ENCODE measurements around the gene ARHGEF17. TPM values are rescaled to one million over a fixed set of nuclear protein-coding genes. Genes with fewer than 3 reads are reported as not detected.

ARHGEF17 gene
- polyA plus RNA-seq, 6 donors from 2014 or later, result not detected

DNA sequence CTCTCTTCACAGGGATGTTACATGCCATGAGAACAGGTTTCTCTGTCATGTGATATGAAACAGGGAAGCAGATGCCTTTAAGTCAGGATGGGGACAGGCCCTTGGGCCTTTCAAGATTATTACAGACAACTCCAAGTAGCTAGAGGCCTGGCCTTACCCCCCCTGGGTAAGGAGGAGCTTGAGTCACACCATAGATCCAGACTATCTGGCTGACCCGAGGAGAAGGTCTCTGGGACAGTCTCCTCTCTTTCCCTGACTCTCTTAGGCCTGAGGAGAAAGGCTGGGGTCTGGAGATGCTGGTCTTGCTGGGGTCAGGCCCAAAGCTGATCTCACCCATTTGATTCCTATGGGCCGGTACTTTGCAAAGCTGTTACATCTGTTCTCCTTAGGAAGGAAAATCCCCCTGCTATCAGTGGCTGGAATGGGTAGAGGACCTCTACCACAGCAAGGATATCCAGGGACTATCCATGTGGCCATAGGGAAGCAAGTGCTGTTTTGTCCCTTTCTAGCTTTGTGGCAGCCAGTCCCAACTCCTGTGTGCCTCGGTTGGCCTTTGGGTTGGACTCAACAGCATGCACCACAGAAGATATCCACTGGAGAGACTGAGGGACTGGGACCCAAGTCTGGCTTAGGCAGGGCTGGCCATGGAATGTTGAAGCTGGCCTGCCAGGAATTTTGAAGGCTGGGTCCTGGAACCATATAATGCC is 93.3 kb downstream of the ARHGEF17 start:
- H3K27ac Mint-ChIP-seq, result peak overlapping the region in 5 of 6 donors; percentile 48 to 79 (median 61)
- peaks cover 11 to 24% (median 20%) of the 10 kb centered on the region in 3 donors for H3K4me1 Mint-ChIP-seq
- DNase-seq (no peak), ATAC-seq (ENCODE audit: low read depth in 2 of 2) (no peak)
- no peak overlapping the region for H3K4me3 Mint-ChIP-seq
- H3K27me3 Mint-ChIP-seq, result no peaks in the 10 kb centered on the region
- H3K36me3 Mint-ChIP-seq, result peaks cover 0 to 16% of the 10 kb centered on the region in 2 donors
- no peaks in the 10 kb centered on the region for H3K9me3 Mint-ChIP-seq

DNA sequence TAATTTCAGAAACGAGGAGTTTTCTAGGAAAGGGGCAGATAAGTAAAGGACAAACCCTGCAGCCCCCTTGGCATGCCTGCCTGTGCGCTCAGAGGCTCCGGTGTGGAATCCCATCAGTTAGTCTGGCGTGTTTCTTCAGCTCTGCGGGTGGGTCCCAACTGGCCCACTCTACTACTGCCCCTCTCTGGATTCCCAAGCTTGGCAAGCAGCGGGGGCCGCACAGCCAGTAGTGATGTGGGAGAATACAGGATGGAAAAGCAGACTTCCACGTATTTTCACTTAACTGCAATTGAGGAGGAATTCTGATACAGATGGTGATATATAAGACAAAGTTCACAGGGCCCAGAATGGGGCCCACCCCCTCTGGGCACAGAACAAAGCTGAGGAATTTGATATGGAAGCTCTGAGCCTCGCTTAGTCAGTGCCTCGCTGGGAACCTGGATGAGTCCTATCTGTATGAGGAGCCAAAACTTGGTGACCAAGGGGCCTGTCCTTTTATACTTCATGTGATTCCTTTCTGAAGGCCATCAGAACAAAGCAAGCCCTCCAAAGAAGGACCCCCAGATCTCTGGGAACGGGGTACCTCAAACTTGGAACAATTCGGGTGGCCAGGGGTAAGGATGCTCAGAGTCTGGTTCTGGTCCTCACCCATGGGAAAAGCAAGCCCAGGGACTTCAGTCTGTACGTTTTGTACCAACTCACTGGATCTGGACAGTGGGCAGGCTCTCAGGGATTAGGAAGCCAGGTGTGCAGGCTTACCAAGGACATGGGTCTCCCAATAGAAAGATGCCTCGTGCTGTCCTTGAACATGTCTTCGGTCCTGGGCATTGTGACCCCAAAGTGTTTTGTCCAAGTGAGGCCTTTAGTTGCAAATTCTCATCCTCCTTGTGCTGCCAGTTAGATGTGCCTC is 94.1 kb downstream of the ARHGEF17 start:
- DNase-seq, result no peak
- H3K27me3 Mint-ChIP-seq, result no peaks in the 10 kb centered on the region
- H3K4me3 Mint-ChIP-seq, result no peak overlapping the region
- H3K27ac Mint-ChIP-seq, result peak overlapping the region in 4 of 6 donors; percentile 55 to 76 (median 67)
- peaks cover 11 to 20% (median 16%) of the 10 kb centered on the region in 3 donors for H3K4me1 Mint-ChIP-seq
- H3K36me3 Mint-ChIP-seq, result peaks cover 0 to 8% of the 10 kb centered on the region in 2 donors
- ATAC-seq (ENCODE audit: low read depth in 2 of 2), result no peak
- H3K9me3 Mint-ChIP-seq, result no peaks in the 10 kb centered on the region

DNA sequence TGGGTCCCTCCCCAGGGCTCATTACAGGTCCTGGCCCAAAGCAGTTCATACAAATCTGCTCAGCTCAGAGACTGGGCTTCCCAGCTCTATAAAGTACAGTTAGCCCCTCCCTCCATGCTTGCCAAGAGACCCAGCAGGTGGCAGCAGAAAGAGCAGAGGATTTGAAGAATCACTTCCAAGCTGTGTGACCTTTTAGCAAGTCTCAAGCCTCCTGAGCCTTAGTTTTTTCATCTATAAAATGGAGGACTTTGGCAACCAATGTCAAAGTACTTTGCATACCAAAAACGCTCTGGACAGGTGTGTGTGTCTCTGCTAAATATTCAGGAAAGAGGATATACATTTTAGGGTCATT is 94.7 kb downstream of the ARHGEF17 start:
- ATAC-seq (ENCODE audit: low read depth in 2 of 2) (peak; percentile 45 to 57), DNase-seq (no peak)
- H3K27ac Mint-ChIP-seq, result peak overlapping the region in 5 of 6 donors; percentile 24 to 73 (median 39)
- no peak overlapping the region for H3K4me3 Mint-ChIP-seq
- peaks cover 0 to 2% of the 10 kb centered on the region in 2 donors for H3K36me3 Mint-ChIP-seq
- peaks cover 10 to 20% (median 12%) of the 10 kb centered on the region in 3 donors for H3K4me1 Mint-ChIP-seq
- no peaks in the 10 kb centered on the region for H3K27me3 Mint-ChIP-seq
- no peaks in the 10 kb centered on the region for H3K9me3 Mint-ChIP-seq

DNA sequence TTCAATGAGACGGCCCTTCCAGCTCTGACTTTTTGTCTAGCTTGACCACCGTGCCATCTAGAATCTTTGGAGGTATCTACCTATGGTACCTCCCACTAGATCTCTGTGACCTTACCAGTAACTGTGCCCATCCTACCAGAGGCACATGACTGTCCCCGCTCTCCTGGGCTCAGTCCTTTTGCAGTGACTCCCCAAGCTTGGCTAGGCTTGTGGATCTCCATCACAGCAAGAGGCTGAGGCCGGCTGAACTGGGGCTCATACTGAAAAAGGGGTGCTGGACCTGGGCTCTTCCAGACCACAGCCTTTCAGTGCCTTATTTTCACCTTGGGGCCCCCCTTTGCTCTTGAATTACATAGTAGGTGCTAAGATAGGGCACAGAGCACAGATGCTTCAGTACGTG is 95.5 kb downstream of the ARHGEF17 start:
- no peaks in the 10 kb centered on the region for H3K27me3 Mint-ChIP-seq
- H3K36me3 Mint-ChIP-seq, result no peaks in the 10 kb centered on the region
- H3K9me3 Mint-ChIP-seq, result no peaks in the 10 kb centered on the region
- H3K27ac Mint-ChIP-seq, result peak overlapping the region in 4 of 6 donors; percentile 39 to 78 (median 73)
- ATAC-seq (ENCODE audit: low read depth in 2 of 2), result no peak
- no peak for DNase-seq
- H3K4me1 Mint-ChIP-seq, result peaks cover 5 to 20% (median 10%) of the 10 kb centered on the region in 3 donors
- H3K4me3 Mint-ChIP-seq, result no peak overlapping the region

DNA sequence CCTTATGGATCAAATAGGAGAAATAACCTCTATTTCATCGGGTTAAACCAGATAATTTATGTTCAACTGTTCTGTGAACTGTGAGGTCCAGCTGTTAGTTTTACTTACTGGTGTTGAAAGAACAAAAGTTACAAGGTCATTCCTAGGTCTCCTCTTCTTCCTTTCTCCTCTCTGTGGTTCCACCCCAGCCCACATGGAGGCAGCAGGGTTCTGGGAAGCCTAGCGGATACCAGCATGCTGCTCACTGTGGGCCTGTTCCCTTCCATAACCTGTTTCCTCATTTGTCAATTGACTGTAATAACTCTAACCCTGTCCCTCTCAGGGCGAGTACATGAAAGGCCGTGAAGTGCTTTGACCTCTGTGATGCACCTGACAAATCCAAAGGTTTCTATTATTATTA is 96.0 kb downstream of the ARHGEF17 start:
- ATAC-seq (ENCODE audit: low read depth in 2 of 2), result no peak
- peak overlapping the region in 4 of 6 donors; percentile 39 to 88 (median 56) for H3K27ac Mint-ChIP-seq
- no peak overlapping the region for H3K4me3 Mint-ChIP-seq
- H3K36me3 Mint-ChIP-seq, result peaks cover 4 to 5% of the 10 kb centered on the region in 2 donors
- H3K9me3 Mint-ChIP-seq, result no peaks in the 10 kb centered on the region
- H3K4me1 Mint-ChIP-seq, result peaks cover 9 to 24% (median 14%) of the 10 kb centered on the region in 3 donors
- no peak for DNase-seq
- H3K27me3 Mint-ChIP-seq, result no peaks in the 10 kb centered on the region

DNA sequence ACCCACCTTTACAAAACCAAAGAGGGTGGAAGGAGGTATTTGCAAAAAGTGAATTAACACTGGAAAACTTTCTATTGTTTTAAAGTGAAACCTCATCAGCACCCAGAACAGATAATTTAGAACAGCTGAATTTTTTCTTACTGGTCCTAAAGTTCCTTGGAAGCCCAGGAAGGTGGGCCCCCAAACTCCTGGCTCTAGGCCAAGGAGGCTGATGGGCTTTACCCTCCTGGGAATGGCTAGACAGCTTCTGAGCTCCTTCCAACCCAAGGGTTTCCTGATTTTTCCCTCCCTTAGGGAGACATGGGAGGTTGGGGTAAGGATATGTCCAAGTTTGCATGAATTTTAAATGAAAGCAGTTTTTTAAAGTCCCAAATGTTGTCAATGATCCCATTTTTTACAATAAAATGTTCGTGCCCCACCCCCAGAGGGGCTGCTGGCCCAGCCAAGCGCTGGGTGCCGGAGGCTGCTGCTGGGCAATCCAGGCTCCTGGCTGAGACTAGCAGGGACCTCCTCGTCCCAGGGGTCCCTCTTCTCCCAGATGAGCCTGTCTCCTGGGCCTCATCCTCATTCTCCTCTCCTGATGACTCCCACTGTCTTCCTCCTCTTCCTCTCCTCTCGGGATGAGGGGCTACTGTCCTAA is 96.5 kb downstream of the ARHGEF17 start:
- ATAC-seq (ENCODE audit: low read depth in 2 of 2) (no peak), DNase-seq (no peak)
- Mint-ChIP-seq H3K9me3 (no peaks in the 10 kb centered on the region), H3K36me3 (peaks cover 4 to 9% of the 10 kb centered on the region in 2 donors), H3K27me3 (no peaks in the 10 kb centered on the region), H3K27ac (peak overlapping the region in 3 of 6 donors; percentile 20 to 93 (median 39)), H3K4me3 (no peak overlapping the region), H3K4me1 (peaks cover 13 to 23% (median 18%) of the 10 kb centered on the region in 3 donors)

DNA sequence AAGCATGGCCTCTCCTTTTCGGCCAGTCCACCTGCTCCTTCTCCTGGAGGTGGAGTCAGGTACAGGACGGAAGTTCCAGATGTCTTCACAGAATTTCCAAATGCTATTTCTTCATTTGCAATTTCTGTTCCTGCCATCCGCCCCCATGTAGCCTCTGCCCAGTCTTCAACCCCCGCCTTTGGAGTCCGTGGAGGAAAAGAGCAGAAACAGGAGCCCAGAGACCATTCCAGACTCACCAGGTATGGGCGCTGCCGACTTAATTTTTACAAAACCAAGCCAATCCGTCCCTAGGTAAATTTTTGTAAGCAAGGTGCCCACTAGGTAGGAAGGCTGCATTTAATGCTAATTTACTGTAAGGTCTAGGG is 97.1 kb downstream of the ARHGEF17 start:
- Mint-ChIP-seq H3K9me3 (no peaks in the 10 kb centered on the region), H3K4me1 (peaks cover 13 to 22% (median 18%) of the 10 kb centered on the region in 3 donors), H3K4me3 (no peak overlapping the region), H3K27ac (peak overlapping the region in 3 of 6 donors; percentile 28 to 93 (median 35)), H3K27me3 (no peaks in the 10 kb centered on the region), H3K36me3 (peaks cover 4 to 9% of the 10 kb centered on the region in 2 donors)
- ATAC-seq (ENCODE audit: low read depth in 2 of 2) (no peak), DNase-seq (no peak)

DNA sequence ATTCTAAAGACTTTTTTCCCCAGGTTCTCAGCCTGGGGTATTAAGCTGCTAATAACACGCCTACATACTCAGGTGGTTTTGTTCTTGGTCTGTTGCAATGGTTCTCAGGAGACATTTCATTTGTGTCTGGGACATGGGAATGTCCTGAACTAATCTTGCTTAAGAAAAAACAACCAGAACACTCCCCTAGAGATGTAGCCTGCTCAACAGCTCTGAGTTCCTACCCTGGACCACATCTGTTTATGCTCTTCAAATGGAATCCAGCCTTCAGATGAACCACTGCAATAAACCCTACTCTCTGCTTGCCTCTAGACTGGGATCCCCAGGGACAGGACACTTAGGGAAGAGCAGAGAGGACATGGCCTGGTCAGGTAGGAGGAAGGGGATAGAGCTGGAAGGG is 98.1 kb downstream of the ARHGEF17 start:
- H3K4me1 Mint-ChIP-seq, result peaks cover 13 to 18% (median 16%) of the 10 kb centered on the region in 3 donors
- ATAC-seq (ENCODE audit: low read depth in 2 of 2), result no peak
- DNase-seq, result no peak
- no peaks in the 10 kb centered on the region for H3K9me3 Mint-ChIP-seq
- peaks cover 4 to 9% of the 10 kb centered on the region in 2 donors for H3K36me3 Mint-ChIP-seq
- H3K4me3 Mint-ChIP-seq, result no peak overlapping the region
- H3K27ac Mint-ChIP-seq, result peak overlapping the region in 5 of 6 donors; percentile 5 to 56 (median 46)
- no peaks in the 10 kb centered on the region for H3K27me3 Mint-ChIP-seq

DNA sequence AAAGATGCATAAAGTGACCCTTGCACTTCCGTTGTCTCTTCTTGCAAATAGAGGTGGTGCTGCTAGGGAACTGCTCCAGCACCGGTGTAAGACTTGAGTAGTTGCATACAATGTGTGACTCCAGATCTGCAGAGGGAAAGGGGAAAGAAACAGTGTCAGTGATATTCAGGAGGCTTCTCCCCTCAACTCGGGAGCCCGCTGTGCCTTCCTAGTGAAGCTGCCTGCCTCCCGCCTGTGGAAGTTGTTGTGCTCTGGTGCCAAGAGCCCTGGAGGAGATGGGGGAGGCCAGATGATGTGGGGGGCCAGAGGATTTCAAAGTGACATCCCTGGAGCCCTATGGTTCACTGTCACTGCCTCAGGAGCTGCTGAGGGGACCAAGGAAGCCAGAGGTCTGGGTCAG is 98.5 kb downstream of the ARHGEF17 start:
- Mint-ChIP-seq H3K36me3 (peaks cover 4 to 9% of the 10 kb centered on the region in 2 donors), H3K27ac (peak overlapping the region in 5 of 6 donors; percentile 5 to 73 (median 56)), H3K9me3 (no peaks in the 10 kb centered on the region), H3K4me1 (peaks cover 13 to 19% (median 16%) of the 10 kb centered on the region in 3 donors), H3K27me3 (no peaks in the 10 kb centered on the region), H3K4me3 (no peak overlapping the region)
- ATAC-seq (ENCODE audit: low read depth in 2 of 2) (no peak), DNase-seq (no peak)

DNA sequence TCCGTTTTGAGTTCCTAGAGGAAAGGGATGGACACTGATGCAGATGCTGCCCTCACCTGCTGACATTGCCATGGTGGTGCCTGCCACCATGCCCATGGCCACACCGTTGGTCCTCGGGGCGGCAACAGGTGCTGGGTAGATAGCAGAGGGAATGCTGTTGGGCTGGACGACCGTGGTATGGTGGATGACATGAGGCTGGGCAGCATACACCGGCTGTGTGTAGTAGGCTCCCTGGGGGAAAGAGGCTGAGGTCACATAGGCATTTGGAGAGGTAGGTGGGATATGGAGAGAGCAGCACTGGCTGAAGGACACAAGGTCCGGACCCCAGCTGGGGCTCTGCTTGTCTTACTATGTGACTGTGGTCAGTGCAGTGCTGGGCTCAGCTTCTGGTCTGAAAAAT is 101.4 kb downstream of the ARHGEF17 start:
- Mint-ChIP-seq H3K9me3 (no peaks in the 10 kb centered on the region), H3K36me3 (peaks cover 4 to 9% of the 10 kb centered on the region in 2 donors), H3K27me3 (no peaks in the 10 kb centered on the region), H3K27ac (peak overlapping the region in 3 of 6 donors; percentile 10 to 74 (median 56)), H3K4me1 (peaks cover 8 to 23% (median 13%) of the 10 kb centered on the region in 3 donors), H3K4me3 (peak overlapping the region in 1 of 8 donors; percentile 82)
- no peak for DNase-seq
- ATAC-seq (ENCODE audit: low read depth in 2 of 2), result no peak

DNA sequence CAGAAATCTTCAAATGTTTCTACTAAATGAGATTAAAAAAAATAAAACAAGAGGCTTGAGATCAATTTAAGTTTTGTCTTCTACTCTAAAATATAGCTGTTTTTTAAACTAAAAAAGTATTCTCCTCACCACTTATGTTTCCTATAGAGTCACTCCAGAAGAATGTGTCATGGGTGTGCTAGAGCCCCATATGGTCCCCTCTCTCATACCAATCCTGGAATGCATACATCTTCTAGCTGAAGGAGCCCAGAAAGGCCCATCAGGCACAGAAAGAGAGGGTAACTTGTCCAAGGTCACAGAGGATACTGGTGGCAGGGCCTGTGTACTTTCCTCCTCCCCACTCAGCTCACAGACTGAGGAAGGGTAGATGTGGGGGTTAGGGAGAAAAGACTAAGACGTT is 102.6 kb downstream of the ARHGEF17 start:
- ATAC-seq (ENCODE audit: low read depth in 2 of 2), result no peak
- Mint-ChIP-seq H3K36me3 (peaks cover 4 to 9% of the 10 kb centered on the region in 2 donors), H3K4me1 (peaks cover 8 to 23% (median 13%) of the 10 kb centered on the region in 3 donors), H3K9me3 (no peaks in the 10 kb centered on the region), H3K27me3 (no peaks in the 10 kb centered on the region), H3K27ac (peak overlapping the region in 3 of 6 donors; percentile 52 to 78 (median 64)), H3K4me3 (no peak overlapping the region)
- DNase-seq, result no peak

DNA sequence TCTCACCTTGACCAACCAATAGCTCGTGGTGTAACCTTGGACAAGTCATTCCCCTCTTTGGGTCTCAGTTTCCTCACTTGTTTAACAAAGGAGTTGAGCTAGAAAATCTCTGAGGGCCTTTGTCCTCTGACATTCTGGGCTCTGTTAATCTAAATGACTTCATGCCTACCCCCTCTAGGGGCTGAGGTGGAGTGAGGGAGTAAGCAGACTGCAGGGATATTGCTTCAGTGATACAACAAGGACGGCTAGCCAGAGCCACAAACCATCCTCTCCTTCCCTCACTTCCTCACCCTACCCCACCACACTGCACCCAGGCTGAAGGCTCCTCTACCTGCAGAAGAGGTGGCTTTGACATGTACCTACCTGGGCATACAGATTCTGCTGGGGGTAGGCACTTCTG is 103.0 kb downstream of the ARHGEF17 start:
- Mint-ChIP-seq H3K27ac (peak overlapping the region in 1 of 6 donors; percentile 53), H3K36me3 (peaks cover 4 to 9% of the 10 kb centered on the region in 2 donors), H3K27me3 (no peaks in the 10 kb centered on the region), H3K4me3 (no peak overlapping the region), H3K4me1 (peaks cover 9 to 23% (median 13%) of the 10 kb centered on the region in 3 donors), H3K9me3 (no peaks in the 10 kb centered on the region)
- DNase-seq (no peak), ATAC-seq (ENCODE audit: low read depth in 2 of 2) (no peak)

DNA sequence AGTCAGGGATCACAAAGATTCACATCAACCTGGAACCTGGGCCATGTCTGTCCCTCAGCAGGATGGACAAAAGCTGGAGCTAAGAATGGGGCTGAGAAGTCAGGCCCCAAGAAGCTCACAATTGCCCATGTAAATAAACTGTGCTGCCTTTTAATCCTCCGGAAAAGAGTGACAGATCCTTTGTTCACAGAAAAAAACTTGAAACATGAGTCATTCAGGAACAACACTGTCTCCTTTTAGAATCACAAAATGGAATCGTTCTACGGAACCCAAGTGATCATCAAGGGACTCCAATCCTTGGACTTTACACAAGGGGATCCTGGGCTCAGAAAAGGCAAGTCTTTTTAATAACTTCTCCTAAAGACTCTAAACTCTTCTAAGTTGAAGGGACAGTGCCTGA is 104.2 kb downstream of the ARHGEF17 start:
- Mint-ChIP-seq H3K4me1 (peaks cover 13 to 23% (median 15%) of the 10 kb centered on the region in 3 donors), H3K9me3 (no peaks in the 10 kb centered on the region), H3K4me3 (no peak overlapping the region), H3K27me3 (no peaks in the 10 kb centered on the region), H3K36me3 (peaks cover 4 to 9% of the 10 kb centered on the region in 2 donors), H3K27ac (peak overlapping the region in 3 of 6 donors; percentile 1 to 51 (median 46))
- no peak for ATAC-seq (ENCODE audit: low read depth in 2 of 2)
- no peak for DNase-seq

All from naive B cell (primary cell).